Loucy (cell line): ENCODE results near the gene MYMK.

Experiments
- CTCF ChIP-seq: fragments of 200-600 bp; sonication (generic); conservative IDR thresholded peaks from 2 replicates; pipeline ENCODE4 v1.5.1; 2014; ENCODE audit warnings: mild to moderate bottlenecking, antibody characterized with exemption, low read length
- EZH2phosphoT487 ChIP-seq: fragments of 200-600 bp; IDR thresholded peaks from 2 replicates; pipeline ENCODE4 v1.6.1; 2018; ENCODE audit warnings: antibody characterized with exemption, mild to moderate bottlenecking, moderate library complexity, borderline replicate concordance

- TF ChIP-seq CTCF (no peak), EZH2phosphoT487 (no peak)
Measured at GRCh38 chr9:133489253-133490190, 35.2 kb downstream of the MYMK start.
